GM21390 (cell line): ENCODE results near the gene ANO10.
A peak's percentile ranks its signal among the peaks of the same experiment; 100 is the strongest.

Experiments
- ATAC-seq: cut with Tn5 transposase; IDR thresholded peaks from one replicate; pipeline ENCODE4 v1.9.1; 2021; ENCODE audit not compliant: unreplicated experiment

The ANO10 gene

DNA sequence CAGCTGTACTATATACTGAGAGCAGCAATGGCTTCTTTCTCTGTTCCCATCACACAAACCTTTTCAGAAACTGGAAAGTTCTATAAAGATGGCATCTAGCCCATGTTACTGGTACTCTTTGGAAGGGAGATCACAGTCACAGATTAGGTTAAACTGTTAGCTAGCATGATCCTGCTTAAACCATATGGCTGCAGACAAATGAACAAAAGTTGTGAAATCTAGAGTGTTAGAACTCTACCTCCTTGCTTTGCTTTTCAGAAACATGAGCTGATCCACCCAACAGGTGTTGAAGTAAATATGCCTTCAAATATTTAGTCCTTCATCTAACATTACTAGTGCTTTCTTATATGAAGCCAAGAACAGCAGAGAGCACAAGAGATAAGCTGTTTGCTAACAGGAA lies 232.9 kb downstream of the ANO10 start:
- ATAC-seq, result no peak

DNA sequence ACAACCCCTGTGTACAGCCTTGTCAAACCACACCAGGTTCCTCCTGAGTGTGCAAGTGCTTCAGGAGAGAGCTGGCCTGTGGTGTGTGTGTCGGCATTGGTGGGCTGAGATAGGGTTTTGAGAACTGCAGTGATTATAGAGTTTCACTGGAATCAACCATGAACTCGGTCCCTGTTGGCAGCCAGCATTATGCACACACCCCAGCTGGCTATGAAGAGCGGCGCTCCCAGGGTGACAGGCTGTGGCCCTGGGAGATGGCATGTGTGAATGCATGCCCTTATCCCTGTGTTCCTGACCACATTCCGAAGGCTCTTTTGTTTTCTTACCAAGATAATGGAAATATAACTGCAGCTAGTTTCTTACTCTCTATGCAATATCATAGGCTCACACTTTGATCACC lies 233.6 kb downstream of the ANO10 start:
- no peak for ATAC-seq

DNA sequence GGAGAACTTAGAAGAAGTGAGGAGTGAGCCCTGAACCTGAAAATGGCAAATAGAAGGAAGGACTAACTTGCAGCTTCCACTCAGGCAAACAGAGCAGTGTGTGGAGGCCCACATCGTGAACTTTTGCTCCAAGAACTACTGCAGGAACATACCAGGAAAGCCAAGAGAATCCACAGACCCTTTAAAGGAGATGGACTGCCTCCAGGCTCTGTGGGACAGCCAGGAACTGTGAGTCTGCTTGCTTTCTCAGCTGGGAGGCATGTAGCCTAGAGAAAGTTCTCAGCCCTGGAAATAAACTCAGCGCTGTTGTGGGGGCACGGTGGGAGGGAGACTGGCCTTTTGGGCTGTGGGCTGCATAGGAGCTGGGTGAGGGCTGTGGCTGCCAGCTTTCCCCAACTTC lies 242.5 kb downstream of the ANO10 start:
- no peak for ATAC-seq

DNA sequence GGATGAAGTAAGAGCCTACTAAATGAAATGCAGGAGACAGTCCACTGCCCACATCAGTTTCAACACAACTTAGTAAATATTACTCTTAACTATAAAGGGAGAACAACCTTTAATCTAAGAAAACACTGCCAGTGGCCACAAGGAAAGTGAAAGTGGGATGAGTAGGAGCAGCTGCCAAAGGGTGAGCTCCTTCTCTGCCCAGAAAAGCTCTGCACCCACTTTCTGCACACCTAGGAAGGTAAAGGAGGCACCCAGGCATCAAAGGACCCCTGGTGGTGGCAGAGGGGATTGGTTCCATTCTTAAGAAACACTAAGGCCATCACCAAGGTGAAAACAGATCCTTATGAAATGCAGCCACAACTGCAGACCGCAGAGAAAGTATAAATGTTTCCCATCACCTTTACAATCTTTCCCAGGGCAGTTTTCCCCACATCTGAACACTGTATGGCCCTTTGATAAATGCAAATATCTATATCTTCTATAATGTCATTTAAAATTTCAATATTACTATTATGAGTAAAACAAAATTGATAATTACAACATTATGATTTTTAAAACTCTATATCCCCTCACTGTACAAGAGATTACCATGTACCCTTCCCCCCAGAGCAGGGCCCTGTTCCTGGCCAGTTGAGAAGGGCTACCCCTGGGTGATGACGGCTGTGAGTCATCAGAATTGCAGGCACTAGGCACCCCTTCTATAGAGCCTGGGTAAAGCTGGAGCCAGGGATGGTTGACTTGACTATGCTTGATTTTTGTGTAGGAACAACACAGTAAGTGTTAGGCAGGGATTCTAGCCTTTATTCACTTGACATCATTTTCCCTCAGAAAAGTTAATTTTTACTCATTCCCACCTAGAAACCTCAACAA lies 243.5 kb downstream of the ANO10 start:
- peak; percentile 74 for ATAC-seq

DNA sequence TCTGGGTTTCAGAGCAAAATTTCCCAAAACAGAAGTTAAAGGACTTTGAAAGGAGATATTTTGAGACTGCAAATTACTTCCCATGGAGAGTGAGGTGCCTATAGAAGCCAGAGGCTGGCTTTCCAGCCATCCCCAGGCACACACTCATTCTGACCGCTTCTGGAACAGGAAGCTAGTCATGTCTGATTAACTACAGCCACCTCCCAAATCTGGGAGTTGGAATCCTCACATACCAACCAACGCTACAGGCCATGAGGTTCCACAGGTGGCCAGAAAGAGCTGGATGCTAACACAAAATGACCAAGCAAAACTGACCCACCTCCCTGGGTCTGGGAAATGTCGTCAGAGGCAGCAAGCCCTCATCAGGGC lies 248.3 kb downstream of the ANO10 start:
- ATAC-seq, result no peak

DNA sequence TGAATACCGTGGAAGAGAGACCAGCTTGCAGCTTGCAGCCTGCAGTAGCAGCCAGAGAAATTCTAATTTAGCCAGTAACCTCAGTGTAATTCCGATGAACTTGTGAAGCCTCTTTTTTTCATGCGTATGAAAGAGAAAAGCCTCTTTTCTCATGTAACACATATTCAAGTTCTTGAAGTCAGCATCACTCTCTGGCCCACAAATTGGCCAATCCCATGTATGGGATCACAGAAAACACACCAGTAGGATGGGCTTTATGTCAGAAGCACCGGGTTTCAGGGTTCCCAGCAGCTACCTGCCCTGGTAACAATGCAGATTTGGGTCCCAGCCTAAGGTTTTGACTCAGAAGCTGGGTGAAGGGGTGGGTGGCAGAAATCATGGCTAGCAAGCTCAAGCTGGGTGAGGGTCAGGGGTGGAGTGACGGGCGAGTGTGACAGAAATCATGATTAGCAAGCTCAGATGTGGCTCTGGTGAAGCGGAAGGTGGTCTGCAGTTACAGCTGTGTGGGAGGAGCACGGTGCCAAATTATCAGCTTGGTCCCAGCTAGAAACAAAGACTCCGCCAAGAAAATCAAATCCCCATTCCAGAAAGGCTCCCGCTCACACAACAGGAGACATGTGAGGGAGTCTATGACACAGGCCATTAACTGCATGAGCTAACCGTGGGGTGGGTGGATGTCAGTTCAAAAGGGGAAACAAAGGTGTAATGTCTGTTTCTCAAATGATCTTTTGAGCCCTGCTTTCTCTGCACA lies 248.8 kb downstream of the ANO10 start:
- no peak for ATAC-seq

DNA sequence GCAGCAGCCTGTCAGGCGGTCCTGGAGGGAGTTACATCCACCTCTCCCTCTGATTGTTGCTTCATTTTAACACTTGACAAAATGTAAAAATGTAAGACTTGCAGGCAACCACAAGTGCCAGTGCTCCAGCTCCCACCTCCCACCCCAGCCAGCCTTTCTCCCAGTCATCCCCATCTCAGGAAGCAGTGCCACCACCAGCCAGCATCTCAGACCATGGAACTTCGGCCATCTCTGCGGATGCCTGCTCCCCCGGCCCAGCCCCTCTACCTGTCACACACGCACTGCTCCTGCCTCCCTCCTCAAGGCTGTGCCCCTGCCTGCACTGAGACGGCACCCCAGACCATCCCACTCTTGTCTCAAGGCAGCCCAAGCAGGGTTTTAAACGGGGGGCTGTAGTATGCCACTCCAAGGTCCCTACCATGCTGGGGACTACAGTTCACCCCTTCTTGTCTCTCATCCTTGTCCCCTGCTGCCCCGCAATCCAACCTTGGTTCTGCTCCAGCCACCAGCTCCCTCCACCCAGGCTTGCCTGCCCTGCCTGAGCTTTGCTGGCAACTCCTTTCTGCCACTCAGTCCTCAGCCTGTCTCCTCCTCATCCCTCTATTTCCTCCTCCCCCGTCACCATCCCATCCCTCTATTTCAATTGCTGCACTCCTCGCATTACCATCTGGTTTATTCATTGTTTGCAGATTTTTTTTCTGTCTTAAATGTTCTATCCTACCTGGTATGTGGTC lies 249.6 kb downstream of the ANO10 start:
- ATAC-seq, result no peak

DNA sequence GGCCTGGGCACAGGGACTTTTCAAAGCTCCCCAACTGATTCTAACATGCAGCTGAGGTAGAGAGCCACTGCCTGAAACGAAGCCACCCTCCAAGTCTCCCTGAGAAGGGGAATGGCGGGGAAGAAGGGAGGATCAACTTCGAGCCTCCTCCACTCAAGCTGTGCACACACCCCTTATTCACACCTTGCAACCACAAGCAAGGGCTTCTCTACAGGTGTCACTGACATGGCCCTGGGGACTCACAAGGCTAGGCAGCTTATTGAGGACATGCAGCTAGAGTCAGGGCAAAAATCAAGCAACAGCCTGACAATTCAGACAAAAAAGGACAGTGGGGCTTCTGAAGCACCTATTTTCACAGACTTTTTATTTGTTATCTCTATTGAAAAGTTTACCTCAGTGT lies 250.3 kb downstream of the ANO10 start:
- no peak for ATAC-seq

DNA sequence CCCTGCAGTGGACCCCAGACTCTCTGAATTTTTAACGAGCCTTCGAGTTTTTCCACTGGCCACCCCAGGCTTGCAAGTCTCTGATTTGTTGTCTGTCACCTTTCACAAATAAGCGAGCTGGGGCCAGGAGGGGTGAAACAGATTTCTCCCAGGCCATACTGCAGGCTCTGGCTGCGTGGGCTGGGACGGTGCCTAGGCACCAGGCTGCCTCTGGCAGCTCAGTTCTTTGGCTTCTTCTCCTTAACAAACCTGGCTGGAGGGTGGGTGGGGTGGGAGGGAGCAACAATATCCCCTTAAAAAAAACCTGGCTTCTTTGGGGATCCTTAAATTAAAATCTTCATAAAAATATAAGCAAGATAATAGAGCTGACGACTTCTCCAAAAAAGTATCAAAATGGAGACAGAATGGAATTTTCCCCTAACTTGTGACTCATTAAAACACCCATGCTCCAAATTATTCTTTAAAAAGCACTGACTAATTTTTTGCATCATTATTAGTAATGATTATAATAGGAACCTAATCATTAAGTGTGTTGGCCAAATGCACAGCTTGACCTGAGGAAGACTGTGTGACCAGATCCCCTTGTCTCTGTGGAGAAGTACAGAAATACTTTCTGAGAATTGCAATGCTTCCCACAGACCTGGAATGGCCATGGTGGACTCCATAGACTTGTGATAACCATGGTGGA lies 251.4 kb downstream of the ANO10 start:
- no peak for ATAC-seq

DNA sequence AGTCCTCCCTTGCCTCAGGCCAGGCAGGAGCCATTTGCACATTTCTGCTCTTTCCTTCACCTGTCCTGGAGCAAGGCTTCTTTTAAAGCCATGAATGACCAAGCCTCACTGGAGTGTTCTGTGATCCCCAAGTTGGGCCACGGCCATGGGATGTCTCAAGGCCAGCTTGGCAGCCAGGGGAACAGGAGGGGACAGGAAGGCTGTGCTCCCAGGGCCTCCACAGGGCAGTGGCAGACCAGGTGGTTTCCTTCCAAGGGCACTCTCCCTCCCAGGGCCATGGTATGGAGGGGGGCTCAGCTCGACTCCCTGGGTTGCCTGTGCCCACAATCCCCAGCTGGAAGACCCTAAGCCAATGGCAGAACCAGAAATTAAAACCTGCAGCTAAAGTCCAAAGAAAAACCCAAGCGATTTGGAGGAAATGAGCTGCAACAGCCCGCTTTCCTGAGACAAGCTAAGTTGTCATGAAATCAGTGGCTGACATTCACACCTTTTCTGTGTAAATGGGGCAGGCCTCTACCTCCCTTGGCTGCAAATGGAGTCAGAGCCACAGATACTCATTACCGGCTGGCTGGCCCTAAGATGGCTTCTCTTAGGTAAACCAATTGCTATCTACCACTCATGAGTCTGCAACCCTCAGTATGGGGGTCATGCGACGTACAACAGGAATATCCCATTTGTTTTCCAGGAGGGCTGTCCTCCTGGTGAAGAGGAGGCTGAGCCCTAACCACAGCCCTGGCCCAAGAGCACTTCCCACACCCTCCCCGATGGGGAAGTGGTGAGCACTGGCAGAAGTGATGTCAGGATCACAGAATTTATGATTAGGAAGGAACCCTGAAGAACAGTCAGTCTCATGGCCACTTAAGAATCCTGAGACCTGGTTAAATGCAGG lies 252.2 kb downstream of the ANO10 start:
- ATAC-seq, result no peak

DNA sequence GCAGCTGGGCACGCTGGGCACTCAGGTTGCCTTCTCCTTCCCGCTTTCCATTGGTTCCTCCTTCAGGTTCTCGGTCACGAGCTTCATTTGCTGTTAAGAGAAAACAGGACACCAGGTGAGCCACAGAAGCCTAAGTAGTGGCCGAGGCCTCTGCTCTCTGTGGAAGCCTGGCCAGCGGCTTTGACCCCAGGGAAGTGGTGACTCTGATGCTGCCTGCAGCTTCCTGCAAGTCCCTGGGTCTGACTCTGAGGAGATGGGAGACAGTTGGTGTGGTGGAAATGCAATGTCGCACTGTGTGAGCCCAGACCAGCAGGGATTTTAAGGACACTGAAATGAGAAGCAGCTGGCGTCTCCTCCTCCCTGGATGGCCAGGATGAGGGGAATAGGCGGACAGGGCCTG lies 254.9 kb downstream of the ANO10 start:
- no peak for ATAC-seq

DNA sequence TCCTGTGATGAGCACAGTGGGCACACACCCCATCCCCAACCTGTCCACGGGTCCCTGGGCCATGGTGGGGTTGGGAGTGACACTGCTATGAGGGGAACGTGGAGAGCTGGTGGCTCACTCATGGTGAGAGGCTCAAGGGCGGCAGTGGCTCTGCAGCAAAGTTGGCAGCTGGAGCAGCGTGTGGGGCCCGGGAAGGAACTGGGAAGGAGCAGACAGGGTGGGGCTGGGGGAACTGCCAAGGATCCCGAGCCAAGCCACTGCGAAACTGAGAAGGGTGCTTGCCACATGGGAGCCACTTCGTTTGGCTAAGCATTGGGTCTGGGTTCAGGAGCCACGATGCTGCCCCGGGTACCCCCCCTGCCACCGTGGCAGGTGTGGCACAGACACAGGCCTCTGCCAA lies 255.3 kb downstream of the ANO10 start:
- ATAC-seq, result no peak

DNA sequence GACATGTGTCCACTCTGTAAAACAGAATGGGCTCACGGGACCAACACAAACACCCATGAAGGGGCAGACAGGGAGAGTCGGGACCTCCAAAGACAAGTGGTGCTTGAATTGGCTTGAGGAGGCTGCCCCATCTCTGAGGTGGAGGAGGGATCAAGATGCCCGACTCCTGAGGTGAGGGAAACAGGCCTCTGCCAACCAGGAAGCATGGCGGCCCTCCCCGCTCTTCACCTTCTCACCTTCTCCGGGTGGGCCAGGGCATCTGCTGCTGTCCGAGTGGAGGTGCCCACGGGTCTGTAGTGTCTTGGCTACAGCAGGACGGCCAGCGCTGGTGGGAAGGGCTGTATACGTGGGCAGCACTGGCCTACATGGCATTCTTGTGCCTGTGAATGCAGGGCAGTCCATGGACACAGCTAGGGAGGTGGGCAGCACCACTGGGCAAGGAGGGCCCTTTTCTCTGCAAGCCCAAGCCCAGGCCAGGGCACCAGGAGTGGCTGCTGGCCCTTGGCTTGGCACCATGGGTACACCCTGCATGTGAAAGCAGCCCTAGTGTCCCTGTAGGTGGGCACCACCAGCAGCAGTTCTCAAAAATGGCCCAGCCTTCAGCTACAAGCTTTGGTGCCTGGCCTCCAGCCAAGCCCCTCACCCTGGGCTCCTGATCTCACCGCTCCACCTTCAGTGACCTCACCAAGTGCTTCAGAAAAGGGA lies 256.1 kb downstream of the ANO10 start:
- ATAC-seq, result no peak

DNA sequence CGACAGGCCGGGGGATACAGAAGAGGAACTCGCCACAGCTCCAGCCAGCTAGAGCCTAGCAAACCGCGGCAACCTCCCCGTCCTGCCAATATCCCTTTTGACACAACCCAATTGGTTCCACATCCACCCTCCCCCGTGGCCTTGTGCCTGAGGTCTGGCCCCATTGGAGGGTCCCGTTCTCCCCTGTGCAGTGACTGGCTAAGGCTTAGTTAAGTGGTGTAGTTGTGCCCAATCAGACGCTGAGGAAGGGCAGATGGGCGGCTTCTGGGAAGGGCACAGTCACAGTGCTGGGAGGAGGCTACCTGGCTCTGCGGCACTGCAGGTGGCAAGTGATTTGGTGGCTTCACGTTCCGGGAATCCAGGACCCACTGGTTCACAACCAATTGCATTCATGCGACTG lies 256.9 kb downstream of the ANO10 start:
- no peak for ATAC-seq

DNA sequence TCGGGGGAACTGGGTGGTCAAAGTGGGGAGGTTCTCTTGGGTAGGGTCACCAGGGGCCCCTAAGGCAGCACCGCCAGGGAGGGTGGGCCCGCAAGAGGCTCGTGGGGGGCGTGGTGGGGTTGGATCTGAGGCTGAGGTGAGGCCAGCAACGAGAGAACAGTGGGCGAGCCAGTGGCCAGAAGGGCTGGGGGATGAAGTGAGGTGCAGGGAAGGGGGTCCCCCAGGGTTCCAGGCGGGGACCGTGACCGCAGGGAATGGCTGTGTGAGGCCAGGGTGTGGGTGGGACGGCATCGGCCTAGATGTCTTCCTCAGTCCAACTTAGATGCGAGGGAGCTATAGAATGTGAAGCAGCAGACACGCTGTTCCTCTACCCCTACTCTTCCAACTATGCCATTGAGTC lies 257.3 kb downstream of the ANO10 start:
- ATAC-seq, result no peak

DNA sequence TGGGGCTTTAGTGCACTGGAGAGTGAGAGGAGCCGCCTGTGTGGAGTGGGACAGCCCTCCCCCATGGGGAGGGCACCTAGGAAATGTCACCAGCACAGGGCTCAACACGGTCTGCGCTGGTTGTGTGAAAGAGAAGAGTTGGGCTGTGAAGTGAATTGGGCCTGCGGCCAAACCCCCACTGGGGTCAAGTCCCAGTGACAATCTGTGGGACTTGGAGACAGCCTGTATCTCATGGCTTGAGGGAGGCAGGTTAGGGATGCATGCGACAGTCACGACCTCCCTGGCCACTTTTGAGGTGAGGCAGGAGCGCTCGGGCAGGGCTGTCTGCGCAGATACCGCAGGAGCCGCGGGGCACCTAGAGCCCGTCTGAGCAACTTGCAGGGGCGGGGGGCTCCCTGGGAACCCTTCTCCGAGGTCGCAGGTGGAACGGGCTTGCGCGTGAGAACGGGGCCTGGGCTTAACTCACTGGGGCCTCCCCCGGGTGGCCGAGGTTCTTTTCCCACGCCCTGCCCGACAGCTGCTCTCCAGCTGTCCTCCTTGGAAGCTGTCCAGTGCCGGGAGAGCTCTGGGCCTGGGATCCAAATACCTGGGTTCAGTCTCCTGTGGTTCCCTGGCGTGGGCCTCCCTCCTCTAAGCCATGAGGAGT lies 258.1 kb downstream of the ANO10 start:
- ATAC-seq, result no peak

DNA sequence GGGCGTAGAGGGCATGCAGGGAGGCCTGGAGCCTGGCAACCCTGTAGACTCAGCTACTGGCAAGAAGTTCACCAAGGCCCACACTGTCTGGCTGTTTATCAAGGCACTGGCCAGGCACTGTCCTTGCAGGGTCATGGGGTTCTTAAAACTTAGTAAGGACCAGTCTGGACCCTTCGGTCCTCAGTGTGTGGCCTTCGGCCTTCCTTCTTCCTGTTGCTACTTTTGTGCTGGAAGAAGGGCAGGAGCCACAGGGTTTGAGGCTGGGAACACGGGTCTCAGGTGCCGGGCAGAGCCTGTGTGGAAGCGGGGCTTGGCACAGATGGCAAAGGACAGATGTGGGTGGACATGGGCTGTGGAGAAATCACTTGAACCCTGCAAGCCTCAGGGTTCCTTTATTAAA lies 258.9 kb downstream of the ANO10 start:
- ATAC-seq, result no peak

DNA sequence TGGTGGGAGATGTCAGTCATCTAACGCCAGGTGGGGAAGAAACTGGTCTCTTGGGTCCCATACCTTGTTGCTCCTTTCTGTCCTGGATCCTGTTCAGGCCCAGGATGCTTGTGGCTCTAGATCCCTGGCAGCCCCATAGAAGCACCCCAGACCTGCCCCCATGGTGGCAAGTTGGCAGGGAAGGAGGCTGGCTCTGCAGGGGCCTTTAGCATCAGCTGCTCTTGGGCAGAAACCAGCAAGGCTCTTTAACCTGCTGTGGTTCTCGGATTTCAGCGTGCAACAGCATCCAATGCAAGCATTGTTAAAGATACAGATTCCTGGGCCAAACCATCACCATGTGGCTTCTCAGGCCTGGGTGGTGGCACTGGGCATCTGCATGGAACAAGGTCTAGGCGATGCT lies 259.6 kb downstream of the ANO10 start:
- ATAC-seq, result no peak

DNA sequence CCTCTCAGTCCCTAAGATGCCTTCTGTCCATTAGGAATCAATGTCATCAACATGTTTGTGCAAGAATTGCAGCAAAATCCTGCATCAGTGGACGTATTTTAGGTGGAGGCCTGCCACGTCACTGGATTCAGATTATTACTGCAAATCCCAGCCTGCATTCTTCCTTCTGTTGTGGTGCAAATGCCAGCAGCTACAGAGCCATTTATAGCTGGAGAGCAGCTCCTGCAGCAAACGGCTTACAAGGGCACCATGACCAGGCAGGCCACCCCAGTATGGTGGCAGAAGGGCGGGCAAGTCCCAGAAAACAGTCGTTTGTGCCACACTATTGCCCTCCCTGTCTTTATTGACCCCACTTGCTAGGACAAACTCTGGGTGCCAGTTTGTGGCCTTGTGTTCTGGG lies 260.7 kb downstream of the ANO10 start:
- ATAC-seq, result no peak
